IPS DF 19.7 (cell line): ENCODE measurements around the gene PKD1.
"Not testable (repeated sequence)": the region's sequence is repeated elsewhere in the genome, so short reads cannot be mapped to it uniquely, and the experiment has no call there.

Experiments used
- DNase-seq: peaks from one replicate; pipeline ENCODE4 v3.0.0-alpha.2; 2013; ENCODE audit warnings: low read depth, low spot score

Gene PKD1

DNA sequence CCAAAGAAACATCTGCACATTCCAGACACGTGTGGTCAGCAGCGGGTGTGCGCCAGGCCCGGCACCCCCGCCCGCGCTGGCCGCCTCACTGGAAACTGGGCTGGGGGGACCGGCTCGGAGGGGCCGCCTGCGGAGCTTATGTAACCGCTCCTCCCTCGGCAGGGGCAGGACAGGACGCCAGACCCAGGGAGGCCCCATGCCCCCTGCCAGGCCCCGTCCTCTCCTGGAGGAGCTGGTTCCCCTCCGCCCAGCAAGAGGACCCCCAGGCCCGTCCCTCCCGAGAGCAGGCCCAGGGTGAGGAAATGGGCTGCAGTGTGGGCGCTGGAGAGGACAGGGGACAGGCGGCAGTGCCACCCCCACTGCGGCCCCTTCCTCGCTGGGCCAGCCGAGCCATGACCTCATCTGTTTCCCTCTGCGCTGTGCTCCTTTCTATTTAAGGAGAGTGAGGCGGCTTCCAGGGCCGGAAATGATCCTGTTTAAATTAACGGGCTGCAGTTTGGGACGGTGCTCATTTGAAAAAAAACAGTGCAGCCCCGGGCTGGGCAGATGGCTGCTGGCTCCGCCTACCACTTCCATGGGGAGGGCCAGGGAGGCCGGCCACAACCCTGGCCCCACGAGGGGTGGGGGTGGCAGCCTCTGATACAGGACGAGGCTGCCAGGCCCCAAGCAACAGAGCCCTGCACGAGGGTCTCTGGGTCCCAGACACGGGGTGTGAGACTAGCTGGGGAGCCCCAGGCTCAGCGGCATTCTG lies 10.8 kb downstream of the PKD1 start:
- DNase-seq, result not testable (repeated sequence)

DNA sequence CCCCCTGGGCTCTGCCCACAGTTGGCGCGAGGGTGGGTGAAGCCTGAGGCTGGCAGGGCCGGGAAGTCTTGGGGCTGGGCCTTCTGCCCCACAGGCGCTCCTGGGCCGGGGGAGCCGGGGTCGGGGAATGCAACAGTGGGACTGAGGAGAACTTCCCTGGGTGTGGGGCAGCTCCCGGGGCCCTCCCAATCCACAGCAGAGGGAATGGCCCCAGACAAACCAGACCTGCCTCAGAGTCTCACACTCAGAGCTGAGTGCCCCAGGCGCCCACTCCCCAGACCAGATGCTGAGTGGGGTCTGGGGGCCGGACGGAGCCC lies 11.4 kb downstream of the PKD1 start:
- DNase-seq, result not testable (repeated sequence)

DNA sequence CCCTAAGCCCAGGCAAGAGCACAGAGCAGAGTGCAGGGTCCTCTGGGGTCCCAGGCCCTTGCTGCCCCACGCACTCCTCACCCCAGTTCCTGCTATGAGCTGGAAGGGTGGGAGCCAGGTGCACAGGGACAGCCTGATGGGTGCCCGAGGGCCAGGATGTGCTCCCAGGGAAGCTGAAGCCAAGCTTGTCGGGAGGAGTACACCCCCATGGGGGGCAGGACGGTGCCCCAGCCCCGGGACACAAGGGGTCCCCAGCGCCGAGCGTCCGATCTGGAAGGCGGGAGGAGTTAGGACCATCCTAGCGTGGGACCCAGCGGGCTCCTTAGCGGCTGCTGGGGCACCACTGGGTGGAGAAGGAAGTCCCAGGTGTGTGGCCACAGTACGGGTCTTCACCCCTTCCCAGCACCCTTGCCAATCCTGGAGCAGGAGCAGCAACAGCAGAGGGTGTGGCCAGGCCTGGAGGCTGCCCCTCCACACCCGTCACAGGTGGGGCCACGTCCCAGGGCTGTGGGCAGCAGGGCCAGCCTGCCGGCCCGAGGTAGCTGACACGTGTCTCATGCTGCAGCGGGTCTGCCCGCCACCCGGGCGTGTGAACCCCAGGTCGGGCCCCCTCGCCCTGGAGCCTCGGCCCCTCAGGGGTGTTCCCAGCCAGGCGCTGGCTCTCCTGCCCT lies 11.9 kb downstream of the PKD1 start:
- not testable (repeated sequence) for DNase-seq

DNA sequence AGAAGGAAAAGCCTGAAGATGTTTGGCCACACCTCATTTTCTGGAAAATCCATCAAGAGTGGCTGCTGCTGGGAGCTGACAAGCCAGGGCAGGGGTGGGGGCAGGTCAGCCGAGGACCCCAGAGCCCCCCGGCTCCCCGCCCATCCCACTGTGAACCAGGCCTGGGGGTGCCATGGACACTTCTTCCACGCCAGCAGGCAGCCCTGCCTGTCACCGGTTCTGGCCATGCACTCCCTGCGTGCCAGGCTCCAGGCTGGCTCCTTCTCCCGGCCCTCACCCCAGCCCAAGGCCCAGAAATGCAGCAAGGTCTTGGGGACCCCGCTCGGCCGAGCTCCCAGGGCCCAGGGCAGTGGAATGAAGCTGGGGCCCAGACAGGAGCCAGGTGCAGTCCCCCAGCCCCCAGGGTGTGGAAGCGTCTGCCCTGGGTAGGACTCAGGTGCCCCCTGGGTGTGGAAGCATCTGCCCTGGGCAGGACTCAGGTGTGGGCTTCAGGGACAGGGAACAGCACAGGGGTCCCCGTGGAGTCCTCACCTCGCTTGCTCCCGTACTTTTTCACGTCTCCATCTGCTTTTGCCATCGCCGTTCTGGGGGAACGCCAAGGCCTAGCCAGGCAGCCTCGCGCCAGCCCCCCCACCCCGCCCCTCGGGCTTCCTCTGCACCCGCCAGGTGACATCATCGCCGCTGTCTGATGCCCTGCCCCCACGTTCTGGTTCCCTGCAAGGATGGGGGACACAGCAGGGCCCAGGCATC lies 12.6 kb downstream of the PKD1 start:
- not testable (repeated sequence) for DNase-seq

DNA sequence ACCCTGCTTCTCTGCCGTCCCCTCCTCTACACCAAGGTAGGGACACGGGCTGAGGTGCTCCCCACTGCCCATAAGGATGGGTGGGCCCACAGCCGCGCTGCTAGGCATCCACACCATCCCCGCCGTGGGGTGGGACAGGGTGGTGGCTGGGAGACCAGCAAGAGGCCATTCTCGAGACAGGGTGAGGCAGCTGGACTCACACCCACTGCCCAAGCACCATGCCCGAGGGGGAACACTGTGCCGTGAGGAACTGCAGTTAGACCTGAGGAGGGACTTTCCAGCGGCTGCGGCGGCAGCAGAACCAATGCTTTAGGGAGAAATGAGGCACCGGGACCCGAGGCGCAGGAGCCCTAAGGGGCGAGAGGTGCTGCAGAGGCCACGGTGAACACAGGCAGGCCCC lies 13.3 kb downstream of the PKD1 start:
- DNase-seq, result no peak

DNA sequence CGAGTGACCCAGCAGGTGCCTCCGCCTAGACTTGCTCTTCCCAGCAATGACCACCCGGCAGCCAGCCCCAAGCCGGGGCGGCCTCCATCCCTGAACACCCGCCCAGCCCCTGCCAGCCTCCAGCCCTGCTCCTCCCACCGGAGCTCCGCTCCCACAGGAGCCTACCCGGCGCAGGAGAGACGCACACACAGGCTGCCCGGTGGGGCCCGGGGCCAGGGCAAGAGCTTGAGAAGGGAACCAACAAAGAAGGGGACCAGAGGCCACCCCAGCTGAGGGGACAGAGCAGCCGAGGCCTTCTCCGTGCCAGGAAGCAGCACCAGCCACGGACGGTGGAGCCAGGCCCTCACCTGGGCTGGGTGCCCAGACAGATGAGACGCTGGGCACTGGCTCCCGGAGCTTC lies 13.8 kb downstream of the PKD1 start:
- DNase-seq, result no peak

DNA sequence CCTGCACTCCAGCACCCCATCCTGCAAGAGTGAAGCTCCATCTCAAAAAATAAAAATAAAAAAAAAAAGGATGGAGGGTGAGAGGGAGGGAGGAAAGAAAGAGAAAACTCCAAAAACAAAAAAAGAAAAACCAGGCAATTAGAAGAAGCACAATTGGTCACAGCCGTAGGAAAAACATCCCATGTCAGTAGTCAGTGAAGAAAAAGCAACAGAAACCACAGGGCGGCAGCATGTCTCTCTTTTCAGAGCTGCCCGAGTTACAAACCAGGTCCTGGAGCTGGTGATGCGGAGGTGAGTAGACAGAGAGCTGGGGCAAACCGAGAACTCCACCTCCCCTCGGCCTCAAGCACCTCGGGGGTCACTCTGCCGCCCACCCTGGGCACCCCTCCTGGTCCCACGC lies 14.4 kb downstream of the PKD1 start:
- not testable (repeated sequence) for DNase-seq

DNA sequence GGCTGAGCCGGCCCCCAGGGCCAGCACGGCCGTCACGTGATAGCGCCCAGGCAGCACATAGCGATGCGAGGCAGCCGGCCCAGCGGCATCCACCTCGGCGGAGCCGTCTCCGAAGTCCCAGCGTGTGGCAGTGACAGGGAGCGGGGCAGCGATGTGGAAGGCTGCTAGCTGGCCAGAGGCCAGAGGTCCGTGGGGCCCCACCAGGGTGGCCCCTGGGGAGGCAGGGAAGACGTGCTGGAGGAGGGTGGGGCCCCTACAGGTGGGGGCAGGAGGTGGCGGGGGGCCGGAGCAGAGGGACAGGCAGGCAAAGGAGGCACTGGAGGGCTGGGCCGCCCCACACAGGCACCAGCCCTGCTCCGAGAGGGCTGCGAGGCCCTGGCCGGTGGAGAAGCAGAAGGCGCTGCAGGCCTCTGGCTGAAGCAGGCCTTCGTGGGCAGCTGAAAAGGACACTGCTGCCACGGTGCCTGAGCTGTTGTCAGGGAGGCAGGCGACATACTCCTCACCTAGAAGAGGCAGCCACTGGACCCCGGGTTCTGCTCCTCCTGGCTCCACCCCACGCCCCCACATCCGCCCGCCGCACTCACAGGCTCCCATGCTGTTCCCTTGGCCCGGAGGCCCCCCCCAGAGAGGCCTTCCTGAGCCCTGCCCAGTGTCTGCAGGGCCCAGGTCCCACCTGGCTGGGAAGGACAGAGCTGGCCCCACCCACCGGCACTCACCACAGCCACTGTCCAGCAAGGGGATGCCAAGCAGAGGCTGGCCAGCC lies 17.6 kb downstream of the PKD1 start:
- not testable (repeated sequence) for DNase-seq

DNA sequence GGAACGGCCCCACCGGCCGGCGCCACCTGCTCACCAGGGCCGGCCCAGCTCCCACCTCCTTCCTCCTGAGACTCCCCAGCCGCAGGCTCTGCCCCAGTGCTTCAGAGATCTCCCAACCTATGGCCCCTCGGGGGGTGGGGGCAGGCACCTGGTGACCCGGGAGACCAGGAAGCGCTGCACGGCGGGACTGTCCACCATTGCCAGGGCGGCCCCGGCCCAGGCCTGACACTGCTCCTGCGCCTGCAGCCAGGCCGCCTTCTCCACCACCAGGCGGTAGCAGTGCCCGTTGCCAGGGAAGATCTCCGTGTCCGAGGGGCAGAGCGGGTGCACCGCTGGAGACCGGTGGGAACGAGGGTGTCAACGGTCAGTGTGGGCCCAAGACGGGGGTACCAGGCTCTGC lies 18.4 kb downstream of the PKD1 start:
- not testable (repeated sequence) for DNase-seq

DNA sequence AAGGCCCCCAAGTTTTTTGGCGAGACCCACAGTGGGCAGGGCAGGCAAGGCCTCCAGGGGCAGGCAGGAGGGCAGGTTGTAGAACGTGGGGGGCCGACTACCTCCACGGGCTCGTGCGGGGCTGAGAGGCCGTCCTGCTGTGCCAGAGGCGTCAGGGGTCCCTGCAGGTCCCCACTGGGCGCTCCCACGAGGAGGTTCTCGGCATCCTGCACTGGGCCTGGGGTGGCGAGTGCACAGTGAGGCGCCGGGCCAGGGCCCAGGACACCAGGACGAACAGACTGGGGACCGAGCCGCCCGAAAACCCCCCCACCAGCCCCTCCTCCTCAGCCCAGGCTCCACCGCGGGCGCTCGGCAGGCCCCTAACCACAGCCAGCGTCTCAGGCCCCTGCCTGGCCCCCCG lies 19.3 kb downstream of the PKD1 start:
- DNase-seq, result not testable (repeated sequence)

DNA sequence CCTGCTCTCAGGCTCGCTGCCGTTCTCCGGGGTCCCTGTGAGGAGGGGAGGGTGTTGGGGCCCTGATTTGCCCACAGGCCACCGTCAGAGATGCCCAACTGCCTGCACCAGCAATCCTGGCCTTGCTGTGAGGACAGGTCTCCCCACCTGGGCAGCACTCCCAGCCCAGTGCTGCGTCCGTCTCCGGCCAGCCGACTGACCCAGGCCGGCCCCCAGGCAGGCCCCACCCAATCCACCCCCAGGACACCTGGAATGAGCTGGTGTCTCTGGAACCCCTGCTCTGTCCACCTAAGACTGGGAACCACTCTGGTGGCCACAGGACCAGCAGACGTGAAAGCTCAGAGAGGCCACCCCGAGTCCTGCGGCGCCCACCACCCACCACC lies 20.1 kb downstream of the PKD1 start:
- no peak for DNase-seq

DNA sequence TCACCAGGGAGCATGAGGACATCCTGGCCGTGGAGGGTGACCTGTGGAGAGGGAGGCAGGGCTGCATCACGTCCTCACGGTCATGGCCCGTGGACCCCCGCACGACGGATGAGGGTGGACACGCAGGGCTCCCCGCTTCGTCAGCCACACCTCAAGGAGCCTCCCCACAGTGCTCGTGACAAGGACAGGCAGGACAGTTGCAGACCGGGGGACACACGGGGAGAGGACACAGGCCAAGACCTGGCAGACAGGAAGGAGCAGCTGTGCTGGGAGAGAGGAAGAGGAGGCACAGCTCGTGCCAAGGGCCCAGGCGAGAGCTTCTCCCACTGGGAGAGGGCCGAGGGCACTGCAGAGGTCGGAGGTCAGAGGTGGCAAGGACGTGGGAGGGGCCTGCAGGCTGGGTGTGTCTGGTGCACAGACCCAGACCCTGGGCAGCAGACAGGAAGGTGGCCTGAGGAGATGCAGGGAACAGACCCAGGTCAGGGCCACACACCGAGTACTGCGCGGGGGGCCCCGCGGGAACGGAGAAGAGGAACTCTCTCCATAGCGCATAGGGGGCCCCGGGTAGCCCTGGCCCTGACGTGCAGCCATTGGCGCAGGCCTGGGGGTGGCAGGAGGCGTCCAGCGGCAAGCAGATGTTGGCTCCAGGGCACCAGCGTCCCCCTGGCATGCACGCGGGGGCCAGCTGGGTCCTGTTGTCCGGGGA lies 20.7 kb downstream of the PKD1 start:
- not testable (repeated sequence) for DNase-seq

DNA sequence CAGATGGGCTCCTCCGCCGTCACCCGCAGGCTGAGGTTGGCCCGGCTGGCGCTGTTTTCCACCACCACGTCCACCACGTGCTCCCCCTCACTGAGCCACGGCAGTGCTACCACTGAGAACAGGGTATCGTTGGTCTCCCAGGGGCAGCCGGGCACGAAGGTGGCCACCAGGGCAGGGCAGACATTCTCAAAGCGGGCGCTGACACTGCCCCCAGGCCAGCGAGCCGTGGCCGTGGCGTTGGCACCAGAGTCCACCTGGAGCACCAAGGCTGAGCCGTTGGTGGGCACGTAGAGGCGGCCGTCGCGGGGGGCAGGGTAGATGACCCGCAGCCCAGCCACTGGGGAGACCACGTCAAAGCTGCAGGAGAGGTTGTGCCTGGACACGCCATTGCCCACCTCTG lies 21.5 kb downstream of the PKD1 start:
- DNase-seq, result not testable (repeated sequence)

DNA sequence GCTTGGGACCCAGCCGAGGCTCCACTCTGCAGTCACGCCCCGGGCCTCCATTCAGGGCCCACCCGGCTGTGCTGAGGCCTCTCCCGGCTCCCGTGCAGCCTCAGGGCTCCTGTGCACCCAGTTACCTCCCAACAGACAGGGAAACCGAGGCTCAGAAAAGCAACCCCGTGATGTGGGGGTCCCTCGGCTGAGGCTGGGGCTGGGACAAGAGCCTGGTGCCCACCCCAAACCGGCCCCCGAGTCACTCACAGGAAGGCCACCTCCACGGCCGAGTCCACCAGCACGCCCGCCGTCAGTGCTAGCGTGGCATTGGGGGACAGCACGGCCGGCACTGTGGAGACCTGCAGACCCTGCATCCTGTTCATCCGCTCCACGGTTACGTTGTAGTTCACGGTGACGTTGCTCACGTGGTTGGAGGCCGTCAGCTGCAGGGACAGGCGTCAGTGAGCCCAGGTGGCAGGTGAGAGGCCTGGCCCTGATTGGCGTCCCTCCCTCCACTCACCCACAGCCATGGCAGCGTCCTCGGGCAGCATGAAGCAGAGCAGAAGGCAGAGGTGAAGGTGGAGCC lies 23.1 kb downstream of the PKD1 start:
- DNase-seq, result not testable (repeated sequence)

DNA sequence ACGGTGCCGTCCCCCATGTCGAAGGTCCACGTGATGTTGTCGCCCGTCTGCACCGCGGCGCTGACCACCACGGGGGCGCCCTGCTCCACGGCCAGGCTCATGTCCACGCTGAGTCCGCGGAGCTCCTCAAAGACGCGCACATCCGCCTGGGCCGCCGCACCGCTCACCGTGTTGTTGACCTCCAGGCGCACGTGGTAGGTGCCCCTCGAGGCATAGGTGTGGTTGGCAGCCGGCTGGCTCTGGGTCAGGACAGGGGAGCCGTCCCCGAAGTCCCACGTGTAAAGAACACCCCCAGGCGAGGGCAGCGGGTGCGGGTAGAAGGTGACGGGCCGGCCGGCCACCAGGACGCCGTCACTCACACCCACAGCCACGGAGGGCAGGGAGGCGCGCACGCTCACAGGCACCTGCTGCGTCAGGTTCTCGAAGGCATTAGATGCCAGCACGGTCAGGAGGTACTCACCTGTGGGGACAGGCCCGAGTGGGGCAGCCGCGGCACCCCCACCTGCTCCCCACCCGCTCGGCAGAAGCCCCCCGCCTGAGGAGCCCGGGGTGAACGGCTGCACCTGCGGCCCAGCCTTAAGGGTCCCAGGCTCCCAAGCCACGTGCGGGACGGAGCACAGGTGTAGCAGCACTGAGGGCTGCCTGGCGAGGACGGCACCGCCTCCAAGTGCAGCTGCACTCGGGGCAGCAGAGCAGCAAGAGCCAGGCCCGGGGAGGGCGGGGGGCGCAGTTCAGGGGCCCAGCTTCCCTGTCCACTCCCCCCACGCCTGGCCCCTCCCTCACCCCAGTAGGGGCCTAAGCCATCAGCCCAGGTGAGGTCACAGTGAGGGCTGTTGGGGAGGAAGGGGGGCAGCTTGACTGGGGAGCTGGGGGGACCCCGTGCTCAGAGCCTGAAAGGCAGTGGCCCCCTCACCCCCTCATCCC lies 24.0 kb downstream of the PKD1 start:
- DNase-seq, result not testable (repeated sequence)

DNA sequence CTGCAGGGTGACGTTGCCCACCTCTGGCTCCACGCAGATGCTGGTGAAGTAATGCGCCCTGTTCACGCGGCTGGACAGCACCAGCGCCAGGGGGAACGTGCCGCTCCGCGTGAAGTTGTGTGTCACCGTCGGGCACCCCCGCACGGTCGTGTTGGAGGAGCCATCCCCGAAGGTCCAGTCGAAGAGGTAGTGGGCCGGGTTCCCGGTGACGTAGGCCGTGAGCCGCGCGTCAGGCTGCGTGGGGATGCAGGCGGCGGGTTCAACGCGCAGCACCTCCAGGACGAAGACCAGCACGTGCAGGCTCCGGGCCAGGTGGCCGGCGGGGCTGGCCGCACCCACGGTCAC lies 24.7 kb downstream of the PKD1 start:
- not testable (repeated sequence) for DNase-seq

DNA sequence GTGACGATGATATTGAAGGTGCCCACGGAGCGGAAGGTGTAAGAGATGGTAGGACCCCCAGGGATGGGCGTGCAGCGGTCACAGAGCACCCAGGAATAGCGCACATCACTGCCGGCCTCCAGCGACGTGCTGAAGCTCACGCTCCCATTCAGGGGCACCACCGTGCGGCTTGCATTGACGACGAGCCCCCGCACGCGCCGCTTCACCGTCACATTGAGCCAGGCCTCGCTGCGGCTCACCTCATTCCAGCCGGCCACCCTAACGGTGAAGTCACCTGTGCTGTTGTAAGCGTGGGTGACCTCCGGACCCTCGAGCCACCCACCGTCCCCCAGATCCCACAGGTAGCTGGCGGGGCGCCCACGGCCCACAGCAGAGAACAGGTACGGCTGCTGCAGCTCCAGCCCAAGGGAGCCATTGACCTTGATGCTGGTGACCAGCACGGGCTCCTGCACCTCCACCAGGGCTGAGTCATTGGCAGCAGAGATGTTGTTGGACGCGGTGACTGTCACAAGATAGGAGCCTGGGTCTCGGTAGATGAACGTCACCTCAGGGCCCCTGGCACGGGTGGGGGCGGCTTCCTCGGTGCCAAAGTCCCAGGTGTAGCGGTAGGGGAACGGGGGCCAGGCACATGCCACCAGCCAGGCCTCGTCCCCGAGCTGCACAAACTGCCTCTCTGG lies 25.2 kb downstream of the PKD1 start:
- DNase-seq, result not testable (repeated sequence)

DNA sequence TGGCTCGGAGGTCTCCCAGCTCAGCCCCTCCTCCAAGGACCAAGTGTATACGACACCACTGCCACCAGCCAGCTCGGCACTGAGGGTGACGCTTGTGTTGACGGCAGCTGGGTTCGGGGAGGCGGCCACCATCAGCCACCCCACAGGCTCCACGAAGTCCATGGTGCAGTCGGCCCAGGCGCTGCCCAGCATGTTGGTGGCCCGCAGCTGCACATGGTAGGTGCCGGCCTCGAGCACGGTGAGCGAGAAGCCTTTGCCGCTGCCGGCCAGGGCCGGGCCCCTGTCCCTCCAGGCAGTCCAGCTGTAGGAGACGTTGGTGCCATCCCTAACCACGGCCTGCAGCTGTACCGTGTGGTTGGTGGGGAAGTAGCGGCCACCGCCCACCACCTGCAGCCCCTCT lies 25.8 kb downstream of the PKD1 start:
- DNase-seq, result not testable (repeated sequence)

DNA sequence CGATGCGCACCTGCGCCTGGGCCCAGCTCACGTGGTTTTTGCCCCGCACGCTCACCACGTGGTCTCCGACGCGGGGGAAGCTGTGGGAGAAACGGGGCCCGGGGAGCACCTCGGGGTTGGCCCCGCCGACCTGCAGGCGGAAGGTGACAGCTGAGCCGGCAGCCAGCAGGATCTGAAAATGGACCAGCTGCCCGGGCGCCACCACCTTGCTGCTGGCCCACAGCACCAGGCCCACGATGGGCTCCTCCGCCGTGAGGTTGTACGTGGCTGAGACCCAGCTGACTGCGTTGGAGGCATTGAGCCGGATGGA lies 26.5 kb downstream of the PKD1 start:
- DNase-seq, result not testable (repeated sequence)
